HG03558 (cell line): ENCODE data around the gene MROH9.

ENCODE experiments used
- ATAC-seq: cut with Tn5 transposase; IDR thresholded peaks from one replicate; pipeline ENCODE4 v1.9.1; 2021; ENCODE audit warnings: moderate number of reproducible peaks; ENCODE audit not compliant: unreplicated experiment; ENCODE audit errors: extremely low read depth

MROH9 gene

GRCh38 chr1:171081314-171081753 lies 146.0 kb downstream of the MROH9 start:
- ATAC-seq = no peak

GRCh38 chr1:171081763-171082201 lies 146.4 kb downstream of the MROH9 start:
- no peak for ATAC-seq

GRCh38 chr1:171082606-171083005 lies 147.3 kb downstream of the MROH9 start:
- ATAC-seq = no peak

- ATAC-seq = no peak
Measured at GRCh38 chr1:171083222-171083621, 147.9 kb downstream of the MROH9 start.

GRCh38 chr1:171084091-171084490 lies 148.8 kb downstream of the MROH9 start:
- ATAC-seq = no peak

GRCh38 chr1:171084870-171085269 lies 149.5 kb downstream of the MROH9 start:
- ATAC-seq = no peak

GRCh38 chr1:171087896-171088295 lies 152.6 kb downstream of the MROH9 start:
- no peak for ATAC-seq

GRCh38 chr1:171090604-171091003 lies 155.3 kb downstream of the MROH9 start, which contains the start of gene FMO3:
TSS of gene FMO3 (plus strand) at chr1:171090905. CDS start at chr1:171092659, 1,754 bp downstream.
- ATAC-seq = no peak

GRCh38 chr1:171103862-171104261 lies 168.5 kb downstream of the MROH9 start:
- no peak for ATAC-seq

- no peak for ATAC-seq
Measured at GRCh38 chr1:171107262-171107940, 172.1 kb downstream of the MROH9 start.

GRCh38 chr1:171107969-171108368 lies 172.6 kb downstream of the MROH9 start:
- ATAC-seq = no peak

- ATAC-seq = no peak
Measured at GRCh38 chr1:171109966-171110365, 174.6 kb downstream of the MROH9 start.

GRCh38 chr1:171110621-171111326 lies 175.4 kb downstream of the MROH9 start:
- ATAC-seq = no peak

GRCh38 chr1:171112119-171112518 lies 176.8 kb downstream of the MROH9 start:
- ATAC-seq = no peak

- ATAC-seq = no peak
Measured at GRCh38 chr1:171113382-171113781, 178.0 kb downstream of the MROH9 start.
